CD4-positive, alpha-beta T cell (primary cell): Measurements from ENCODE around the gene PROSER3. TPM values are rescaled to one million over a fixed set of nuclear protein-coding genes. Genes with fewer than 3 reads are reported as not detected.
A peak's percentile ranks its signal among the peaks of the same experiment; 100 is the strongest.

Source experiments
- ATAC-seq: fragments of 200-7000 bp; cut with Tn5 transposase; one replicate; pipeline ENCODE4 v1.10.0; 2022; ENCODE audit warnings: mild to moderate bottlenecking; ENCODE audit not compliant: poor library complexity
- CTCF ChIA-PET: fragments of 350-600 bp; sonication (Branson Sonifier 250); formaldehyde crosslinking; loops from one replicate; lab custom pipeline; 2021; ENCODE audit warnings: antibody characterized with exemption, inconsistent platforms; lab: Charles Lee
- POLR2A ChIA-PET: fragments of 350-600 bp; sonication (Branson Sonifier 250); formaldehyde crosslinking; loops from one replicate; lab custom pipeline; 2021; ENCODE audit warnings: antibody characterized with exemption, inconsistent platforms; lab: Charles Lee
- DNase-seq, 14 experiments: peaks; one replicate each; pipeline ENCODE4 v3.0.0-alpha.2; 2013 to 2020; ENCODE audit warnings: mixed read lengths in 2 of 14
- H3K27ac ChIP-seq, 2 donors: one replicate each; pipeline versions ENCODE4 v1.5.1 to v1.7.0; 2013; ENCODE audit warnings: low read length in 2 of 2, low read depth in 1 of 2, mild to moderate bottlenecking in 1 of 2
- H3K27me3 ChIP-seq, 2 experiments: 1 replicate in 1 of 2; 2 replicates in 1 of 2; pipeline versions ENCODE4 v1.6.1 to v1.7.0; 2013; ENCODE audit warnings: low read length in 2 of 2, control low read depth in 1 of 2, mild to moderate bottlenecking in 1 of 2, moderate library complexity in 1 of 2; ENCODE audit not compliant: insufficient read depth in 2 of 2, control insufficient read depth in 1 of 2
- H3K36me3 ChIP-seq: one replicate; pipeline ENCODE4 v1.6.1; 2013; ENCODE audit warnings: low read length, control low read depth; ENCODE audit not compliant: insufficient read depth
- H3K4me1 ChIP-seq: one replicate; pipeline ENCODE4 v1.6.1; 2013; ENCODE audit warnings: low read length, control low read depth; ENCODE audit not compliant: insufficient read depth
- H3K4me3 ChIP-seq: one replicate; pipeline ENCODE4 v1.5.1; 2013; ENCODE audit warnings: mild to moderate bottlenecking, low read length, moderate library complexity
- H3K9me3 ChIP-seq, 2 experiments: 1 replicate in 1 of 2; 2 replicates in 1 of 2; pipeline versions ENCODE4 v1.6.1 to v1.7.0; 2013; ENCODE audit warnings: low read length in 2 of 2, mild to moderate bottlenecking in 2 of 2, control low read depth in 1 of 2, moderate library complexity in 1 of 2; ENCODE audit not compliant: control insufficient read depth in 1 of 2, insufficient read depth in 1 of 2
- H3K27ac Mint-ChIP-seq: one replicate; pipeline ENCODE4 v1.8.0; 2020; ENCODE audit warnings: mixed read lengths
- H3K27me3 Mint-ChIP-seq: one replicate; pipeline ENCODE4 v1.8.0; 2021; ENCODE audit warnings: mixed read lengths
- H3K36me3 Mint-ChIP-seq: one replicate; pipeline ENCODE4 v1.8.0; 2021; ENCODE audit warnings: low read depth, mixed read lengths
- H3K4me1 Mint-ChIP-seq: one replicate; pipeline ENCODE4 v1.8.0; 2021; ENCODE audit warnings: low read depth, mixed read lengths
- H3K4me3 Mint-ChIP-seq: one replicate; pipeline ENCODE4 v1.8.0; 2020; ENCODE audit warnings: mild to moderate bottlenecking, mixed read lengths
- H3K9me3 Mint-ChIP-seq: one replicate; pipeline ENCODE4 v1.8.0; 2020; ENCODE audit warnings: mixed read lengths
- intact Hi-C, 2 experiments: fragments of 100-400 bp; cut with DNase I in 1 of 2; cut with micrococcal nuclease in 1 of 2; formaldehyde crosslinking; loops; one replicate each; pipeline versions ENCODE4 v1.15.1 to v1.9.0; 2023 to 2025; cut with DNase I, micrococcal nuclease
- total RNA-seq, 174 experiments: library from RNA in 2 of 174; stranded (reverse) in 2 of 174; gene quantifications; one replicate each; pipeline ENCODE4 v1.2.3 and lab custom pipeline; 2021 to 2026
- TF ChIP-seq, protein P1 (sequence below): fragments of 200-600 bp; IDR thresholded peaks from one replicate; pipeline ENCODE4 v1.8.0; 2022; ENCODE audit warnings: antibody characterized with exemption, mild to moderate bottlenecking

PROSER3 gene
- total RNA-seq, 2 experiments from 2014 or later, result 19.4 to 22.6 TPM

DNA sequence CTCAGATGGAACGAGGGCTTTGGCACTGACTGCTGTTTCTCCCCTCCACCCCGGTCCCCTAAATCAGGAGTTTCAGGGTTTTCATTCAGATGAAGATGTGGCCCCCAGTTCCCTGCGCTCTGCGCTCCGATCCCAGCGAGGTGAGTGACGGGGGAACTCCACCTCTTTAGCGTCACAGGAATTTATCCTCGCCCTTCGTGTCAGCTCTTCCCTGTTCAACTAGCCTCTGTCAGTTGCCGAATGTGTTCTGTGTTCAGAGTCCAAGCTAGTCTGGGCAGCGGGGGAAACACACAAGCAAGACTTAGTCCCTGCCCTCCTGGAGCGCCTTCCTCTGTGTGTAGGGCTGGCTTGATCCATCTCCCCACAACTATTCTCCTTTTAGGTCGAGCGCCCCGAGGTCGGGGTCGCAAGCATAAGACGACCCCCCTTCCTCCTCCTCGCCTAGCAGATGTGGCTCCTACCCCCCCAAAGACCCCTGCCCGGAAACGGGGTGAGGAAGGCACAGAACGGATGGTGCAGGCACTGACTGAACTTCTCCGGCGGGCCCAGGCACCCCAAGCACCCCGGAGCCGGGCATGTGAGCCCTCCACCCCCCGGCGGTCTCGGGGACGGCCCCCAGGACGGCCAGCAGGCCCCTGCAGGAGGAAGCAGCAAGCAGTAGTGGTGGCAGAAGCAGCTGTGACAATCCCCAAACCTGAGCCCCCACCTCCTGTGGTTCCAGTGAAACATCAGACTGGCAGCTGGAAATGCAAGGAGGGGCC is 38.4 kb upstream of the PROSER3 start:
- CTCF ChIA-PET, result no interaction called here

DNA sequence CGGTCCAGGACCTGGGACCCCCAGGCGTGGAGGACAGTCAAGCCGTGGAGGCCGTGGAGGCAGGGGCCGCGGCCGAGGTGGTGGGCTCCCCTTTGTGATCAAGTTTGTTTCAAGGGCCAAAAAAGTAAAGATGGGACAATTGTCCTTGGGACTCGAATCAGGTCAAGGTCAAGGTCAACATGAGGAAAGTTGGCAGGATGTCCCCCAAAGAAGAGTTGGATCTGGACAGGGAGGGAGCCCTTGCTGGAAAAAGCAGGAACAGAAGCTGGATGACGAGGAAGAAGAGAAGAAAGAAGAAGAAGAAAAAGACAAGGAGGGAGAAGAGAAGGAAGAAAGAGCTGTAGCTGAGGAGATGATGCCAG is 37.8 kb upstream of the PROSER3 start:
- TF ChIP-seq, protein P1, sequence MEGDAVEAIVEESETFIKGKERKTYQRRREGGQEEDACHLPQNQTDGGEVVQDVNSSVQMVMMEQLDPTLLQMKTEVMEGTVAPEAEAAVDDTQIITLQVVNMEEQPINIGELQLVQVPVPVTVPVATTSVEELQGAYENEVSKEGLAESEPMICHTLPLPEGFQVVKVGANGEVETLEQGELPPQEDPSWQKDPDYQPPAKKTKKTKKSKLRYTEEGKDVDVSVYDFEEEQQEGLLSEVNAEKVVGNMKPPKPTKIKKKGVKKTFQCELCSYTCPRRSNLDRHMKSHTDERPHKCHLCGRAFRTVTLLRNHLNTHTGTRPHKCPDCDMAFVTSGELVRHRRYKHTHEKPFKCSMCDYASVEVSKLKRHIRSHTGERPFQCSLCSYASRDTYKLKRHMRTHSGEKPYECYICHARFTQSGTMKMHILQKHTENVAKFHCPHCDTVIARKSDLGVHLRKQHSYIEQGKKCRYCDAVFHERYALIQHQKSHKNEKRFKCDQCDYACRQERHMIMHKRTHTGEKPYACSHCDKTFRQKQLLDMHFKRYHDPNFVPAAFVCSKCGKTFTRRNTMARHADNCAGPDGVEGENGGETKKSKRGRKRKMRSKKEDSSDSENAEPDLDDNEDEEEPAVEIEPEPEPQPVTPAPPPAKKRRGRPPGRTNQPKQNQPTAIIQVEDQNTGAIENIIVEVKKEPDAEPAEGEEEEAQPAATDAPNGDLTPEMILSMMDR, result no peak
- Histone ChIP-seq H3K27ac (no peak overlapping the region), H3K4me1 (peaks cover 40% of the 10 kb centered on the region), H3K9me3 (no peaks in the 10 kb centered on the region), H3K4me3 (no peak overlapping the region), H3K27me3 (no peaks in the 10 kb centered on the region), H3K36me3 (peaks cover 53% of the 10 kb centered on the region)
- DNase-seq (no peak), ATAC-seq (no peak)
- intact Hi-C loops, result no loop called here
- ChIA-PET POLR2A (interaction anchor here (0.6 to 1.4 kb wide), 3 partner anchors 22 to 32 kb away, joined by 3 to 6 read pairs (median 3); partner anchors contain the start of genes IGFLR1 and U2AF1L4), CTCF (no interaction called here)
- H3K9me3 Mint-ChIP-seq, result no peaks in the 10 kb centered on the region
- peak overlapping the region; percentile 65 for H3K4me3 Mint-ChIP-seq
- H3K36me3 Mint-ChIP-seq, result peaks cover 64% of the 10 kb centered on the region
- H3K4me1 Mint-ChIP-seq, result peaks cover 39% of the 10 kb centered on the region
- H3K27me3 Mint-ChIP-seq, result no peaks in the 10 kb centered on the region
- no peak overlapping the region for H3K27ac Mint-ChIP-seq

More for the DNA sequence above, 38.4 kb upstream of the PROSER3 start:
- ATAC-seq (no peak), DNase-seq (peak in 1 of 14 experiments; percentile 34)
- intact Hi-C loops, result loop anchor here (5.0 to 10.0 kb wide), 3 partner anchors 38 to 455 kb away; partner anchors contain the start of genes COX6B1 (in 1 of the 2), HSPB6 (in 1 of the 2), PROSER3 (in 1 of the 2) and USF2 (in 1 of the 2)
- H3K27ac Mint-ChIP-seq, result peak overlapping the region; percentile 87
- peak overlapping the region; percentile 95 for H3K4me3 Mint-ChIP-seq
- H3K27ac ChIP-seq, result no peak overlapping the region
- H3K9me3 ChIP-seq, result no peaks in the 10 kb centered on the region
- H3K4me3 ChIP-seq, result peak overlapping the region; percentile 83
- peaks cover 45% of the 10 kb centered on the region for H3K4me1 ChIP-seq
- H3K36me3 Mint-ChIP-seq, result peaks cover 58% of the 10 kb centered on the region
- POLR2A ChIA-PET, result interaction anchor here (1.0 to 2.1 kb wide), 9 partner anchors 8 to 71 kb away, joined by 3 to 20 read pairs (median 10); partner anchors contain the start of genes COX6B1, IGFLR1, LIN37 and PSENEN
- TF ChIP-seq, protein P1, result no peak
- H3K9me3 Mint-ChIP-seq, result no peaks in the 10 kb centered on the region
- H3K4me1 Mint-ChIP-seq, result peaks cover 45% of the 10 kb centered on the region
- H3K27me3 ChIP-seq, result no peaks in the 10 kb centered on the region
- peaks cover 47% of the 10 kb centered on the region for H3K36me3 ChIP-seq
- no peaks in the 10 kb centered on the region for H3K27me3 Mint-ChIP-seq

DNA sequence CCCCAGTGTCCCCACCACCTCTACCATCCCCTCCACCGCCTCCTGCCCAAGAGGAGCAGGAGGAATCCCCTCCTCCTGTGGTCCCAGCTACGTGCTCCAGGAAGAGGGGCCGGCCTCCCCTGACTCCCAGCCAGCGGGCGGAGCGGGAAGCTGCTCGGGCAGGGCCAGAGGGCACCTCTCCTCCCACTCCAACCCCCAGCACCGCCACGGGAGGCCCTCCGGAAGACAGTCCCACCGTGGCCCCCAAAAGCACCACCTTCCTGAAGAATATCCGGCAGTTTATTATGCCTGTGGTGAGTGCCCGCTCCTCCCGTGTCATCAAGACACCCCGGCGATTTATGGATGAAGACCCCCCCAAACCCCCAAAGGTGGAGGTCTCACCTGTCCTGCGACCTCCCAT is 37.3 kb upstream of the PROSER3 start:
- no peak overlapping the region for H3K4me3 ChIP-seq
- Mint-ChIP-seq H3K4me1 (peaks cover 38% of the 10 kb centered on the region), H3K27ac (no peak overlapping the region), H3K4me3 (peak overlapping the region; percentile 58), H3K9me3 (no peaks in the 10 kb centered on the region), H3K36me3 (peaks cover 69% of the 10 kb centered on the region), H3K27me3 (no peaks in the 10 kb centered on the region)
- intact Hi-C loops, result no loop called here
- no peak overlapping the region for H3K27ac ChIP-seq
- CTCF ChIA-PET, result no interaction called here
- peaks cover 58% of the 10 kb centered on the region for H3K36me3 ChIP-seq
- ATAC-seq (no peak), DNase-seq (peak in 2 of 14 experiments; percentile 21 to 29)
- peaks cover 35% of the 10 kb centered on the region for H3K4me1 ChIP-seq
- no peaks in the 10 kb centered on the region for H3K9me3 ChIP-seq
- H3K27me3 ChIP-seq, result no peaks in the 10 kb centered on the region
- TF ChIP-seq, protein P1, result no peak
- POLR2A ChIA-PET, result interaction anchor here (0.6 to 1.4 kb wide), 3 partner anchors 21 to 31 kb away, joined by 3 to 6 read pairs (median 3); partner anchors contain the start of genes IGFLR1 and U2AF1L4
